Effector CD4-positive, alpha-beta T cell (primary cell): Measurements from ENCODE around the gene TBX5. TPM values are rescaled to one million over a fixed set of nuclear protein-coding genes. Genes with fewer than 3 reads are reported as not detected.

Source experiments
- DNase-seq: peaks from one replicate; pipeline ENCODE4 v3.0.0-alpha.2; 2020
- total RNA-seq: gene quantifications from one replicate; lab custom pipeline; 2026; lab: John Stamatoyannopoulos, UW

TBX5 gene
- total RNA-seq: not detected

GRCh38 chr12:114405519-114406271, at the start of gene TBX5:
TBX5 (minus strand) TSS chr12:114406144; CDS start chr12:114403898, 2,246 bp downstream.
- DNase-seq: no peak

GRCh38 chr12:114451657-114452056, 45.7 kb upstream of the TBX5 start:
- no peak for DNase-seq

- DNase-seq: no peak
Measured at GRCh38 chr12:114450515-114451300, 44.8 kb upstream of the TBX5 start.

GRCh38 chr12:114450019-114450418, 44.1 kb upstream of the TBX5 start:
- no peak for DNase-seq

- no peak for DNase-seq
Measured at GRCh38 chr12:114448618-114448933, 42.6 kb upstream of the TBX5 start.

GRCh38 chr12:114447799-114448617, 42.1 kb upstream of the TBX5 start:
- no peak for DNase-seq

GRCh38 chr12:114447274-114447716, 41.4 kb upstream of the TBX5 start:
- no peak for DNase-seq

GRCh38 chr12:114445401-114446323, 39.7 kb upstream of the TBX5 start:
- DNase-seq: no peak

GRCh38 chr12:114444422-114445279, 38.7 kb upstream of the TBX5 start:
- DNase-seq: no peak

- DNase-seq: no peak
Measured at GRCh38 chr12:114443607-114444421, 37.9 kb upstream of the TBX5 start.

GRCh38 chr12:114442578-114442977, 36.6 kb upstream of the TBX5 start:
- no peak for DNase-seq

GRCh38 chr12:114441545-114441944, 35.6 kb upstream of the TBX5 start:
- no peak for DNase-seq

- no peak for DNase-seq
Measured at GRCh38 chr12:114441039-114441383, 35.1 kb upstream of the TBX5 start.

- DNase-seq: no peak
Measured at GRCh38 chr12:114440270-114441038, 34.5 kb upstream of the TBX5 start.

- DNase-seq: no peak
Measured at GRCh38 chr12:114439817-114440216, 33.9 kb upstream of the TBX5 start.

- DNase-seq: no peak
Measured at GRCh38 chr12:114439261-114439683, 33.3 kb upstream of the TBX5 start.

- no peak for DNase-seq
Measured at GRCh38 chr12:114438635-114439256, 32.8 kb upstream of the TBX5 start.

GRCh38 chr12:114434341-114434740, 28.4 kb upstream of the TBX5 start:
- no peak for DNase-seq

GRCh38 chr12:114431902-114432301, 26.0 kb upstream of the TBX5 start:
- no peak for DNase-seq
